ENCODE data around the gene SLCO6A1. TPM values are rescaled to one million over a fixed set of nuclear protein-coding genes. Genes with fewer than 3 reads are reported as not detected.
"Not testable (repeated sequence)": the region's sequence is repeated elsewhere in the genome, so short reads cannot be mapped to it uniquely, and the experiment has no call there.

Gene SLCO6A1
- total RNA-seq, 1 donor from 2014 or later: not detected

DNA sequence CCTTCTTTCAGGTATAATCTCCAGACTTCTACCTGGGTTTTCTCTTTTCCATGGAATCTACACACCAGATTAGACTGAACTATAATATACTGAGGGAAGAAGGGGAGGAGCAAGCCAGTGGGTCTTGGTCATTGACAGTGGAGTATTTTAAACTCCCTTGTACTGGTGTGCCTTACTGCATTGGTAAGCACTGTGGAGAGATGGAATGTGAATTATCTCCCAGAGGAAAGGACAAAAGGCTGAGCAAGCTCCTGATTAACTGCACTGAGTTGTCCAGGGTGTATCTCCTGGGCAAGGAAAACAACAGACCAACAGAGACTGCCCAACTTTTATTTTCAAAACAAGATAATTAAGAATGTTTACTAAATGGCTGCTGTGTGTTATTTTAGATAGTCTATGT is 29.8 kb upstream of the SLCO6A1 start:
- DNase-seq (ENCODE audit: low read depth): no peak
- H3K4me3 ChIP-seq (ENCODE audit: low read depth, low read length): no peak overlapping the region
- TF ChIP-seq, protein P1, sequence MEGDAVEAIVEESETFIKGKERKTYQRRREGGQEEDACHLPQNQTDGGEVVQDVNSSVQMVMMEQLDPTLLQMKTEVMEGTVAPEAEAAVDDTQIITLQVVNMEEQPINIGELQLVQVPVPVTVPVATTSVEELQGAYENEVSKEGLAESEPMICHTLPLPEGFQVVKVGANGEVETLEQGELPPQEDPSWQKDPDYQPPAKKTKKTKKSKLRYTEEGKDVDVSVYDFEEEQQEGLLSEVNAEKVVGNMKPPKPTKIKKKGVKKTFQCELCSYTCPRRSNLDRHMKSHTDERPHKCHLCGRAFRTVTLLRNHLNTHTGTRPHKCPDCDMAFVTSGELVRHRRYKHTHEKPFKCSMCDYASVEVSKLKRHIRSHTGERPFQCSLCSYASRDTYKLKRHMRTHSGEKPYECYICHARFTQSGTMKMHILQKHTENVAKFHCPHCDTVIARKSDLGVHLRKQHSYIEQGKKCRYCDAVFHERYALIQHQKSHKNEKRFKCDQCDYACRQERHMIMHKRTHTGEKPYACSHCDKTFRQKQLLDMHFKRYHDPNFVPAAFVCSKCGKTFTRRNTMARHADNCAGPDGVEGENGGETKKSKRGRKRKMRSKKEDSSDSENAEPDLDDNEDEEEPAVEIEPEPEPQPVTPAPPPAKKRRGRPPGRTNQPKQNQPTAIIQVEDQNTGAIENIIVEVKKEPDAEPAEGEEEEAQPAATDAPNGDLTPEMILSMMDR (conservative IDR thresholded peaks at IDR 0.05; ENCODE audit: low read depth, low read length): no peak

DNA sequence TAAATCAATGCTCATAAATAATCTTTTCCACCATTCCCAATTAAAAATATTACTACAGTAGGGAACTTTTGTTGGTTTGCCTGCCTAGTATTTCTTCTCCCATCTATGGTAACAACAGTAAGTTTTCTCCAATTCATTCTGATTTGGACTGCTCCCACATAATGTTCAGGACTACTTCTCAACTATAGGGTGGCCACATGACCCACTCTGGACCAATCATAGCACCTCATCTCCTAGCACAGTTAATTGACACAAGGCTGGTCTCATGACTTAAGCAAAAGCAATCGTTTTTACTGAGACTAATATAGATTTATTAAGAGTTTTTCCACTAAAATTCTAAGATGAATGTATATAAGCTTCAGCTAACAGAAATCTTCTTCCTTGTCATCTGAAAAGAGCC is 28.7 kb upstream of the SLCO6A1 start:
- no peak overlapping the region for H3K4me3 ChIP-seq (ENCODE audit: low read depth, low read length)
- TF ChIP-seq, protein P1 (conservative IDR thresholded peaks at IDR 0.05; ENCODE audit: low read depth, low read length): no peak
- no peak for DNase-seq (ENCODE audit: low read depth)

DNA sequence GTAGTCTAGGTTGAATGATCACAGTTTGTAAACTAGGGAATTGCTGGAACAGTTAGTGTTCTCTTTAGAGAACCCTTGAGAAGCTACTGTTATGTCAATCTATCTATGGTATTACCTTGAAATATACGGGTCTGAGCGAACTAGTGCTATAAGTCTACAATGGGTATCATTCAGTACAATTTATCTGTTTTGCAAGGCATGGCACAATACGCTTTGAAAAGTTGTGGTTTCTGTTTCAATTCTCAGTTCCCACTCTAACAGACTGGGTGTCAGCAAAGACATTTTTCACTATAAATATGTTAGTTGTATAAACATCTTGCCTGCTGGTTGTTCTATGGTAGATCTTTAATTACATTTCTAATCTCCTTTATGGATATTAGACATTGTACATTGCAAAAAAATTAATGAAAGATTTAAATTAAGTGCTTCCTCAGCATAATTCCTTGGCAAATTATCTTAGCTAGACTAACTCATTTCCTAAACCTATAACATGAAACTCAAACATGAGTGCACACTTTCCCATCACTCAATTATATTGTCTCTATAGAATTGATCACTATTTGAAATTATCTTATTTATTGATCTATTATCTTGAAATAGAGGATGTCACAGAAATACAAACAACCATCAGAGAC is 24.9 kb upstream of the SLCO6A1 start:
- no peak for DNase-seq (ENCODE audit: low read depth)
- TF ChIP-seq, protein P1 (conservative IDR thresholded peaks at IDR 0.05; ENCODE audit: low read depth, low read length): no peak
- no peak overlapping the region for H3K4me3 ChIP-seq (ENCODE audit: low read depth, low read length)

DNA sequence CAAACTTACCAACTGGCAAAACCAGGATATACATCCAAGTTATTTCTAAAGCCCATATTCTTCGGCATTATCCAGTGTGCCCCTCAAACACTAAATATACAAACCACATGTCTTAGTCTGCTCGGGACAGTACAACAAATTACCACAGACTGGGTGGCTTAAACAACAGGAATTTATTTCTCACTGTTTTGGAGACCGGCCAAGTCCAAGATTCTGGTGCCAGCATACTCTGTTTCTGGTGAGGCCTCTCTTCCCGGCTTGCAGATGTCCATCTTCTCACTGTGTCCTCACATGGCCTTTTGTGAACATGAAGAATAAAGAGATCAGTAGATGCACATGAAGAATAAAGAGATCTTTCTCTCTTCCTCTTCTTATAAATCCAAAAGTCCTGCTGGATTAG is 12.9 kb upstream of the SLCO6A1 start:
- DNase-seq (ENCODE audit: low read depth): no peak

DNA sequence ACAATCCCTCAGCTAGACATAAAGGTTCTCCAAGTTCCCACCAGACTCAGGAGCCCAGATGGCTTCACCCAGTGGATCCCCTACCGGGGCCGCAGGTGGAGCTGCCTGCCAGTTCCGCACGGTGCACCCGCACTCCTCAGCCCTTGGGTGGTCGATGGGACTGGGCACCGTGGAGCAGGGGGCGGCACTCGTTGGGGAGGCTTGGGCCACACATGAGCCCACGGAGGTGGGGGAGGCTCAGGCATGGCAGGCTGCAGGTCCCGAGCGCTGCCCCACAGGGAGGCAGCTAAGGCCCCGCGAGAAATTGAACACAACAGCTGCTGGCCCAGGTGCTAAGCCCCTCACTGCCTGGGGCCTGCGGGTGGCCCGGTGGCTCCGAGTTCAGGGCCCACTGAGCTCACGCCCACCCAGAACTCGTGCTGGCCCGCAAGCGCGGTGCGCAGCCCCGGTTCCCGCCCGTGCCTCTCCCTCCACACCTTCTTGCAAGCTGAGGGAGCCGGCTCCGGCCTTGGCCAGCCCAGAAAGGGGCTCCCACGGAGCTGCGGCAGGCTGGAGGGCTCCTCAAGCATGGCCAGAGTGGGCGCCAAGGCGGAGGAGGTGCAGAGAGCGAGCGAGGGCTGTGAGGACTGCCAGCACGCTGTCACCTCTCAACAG is 7.4 kb downstream of the SLCO6A1 start:
- H3K4me3 ChIP-seq (ENCODE audit: low read depth, low read length); DNase-seq (ENCODE audit: low read depth): not testable (repeated sequence)

More for the DNA sequence above, 12.9 kb upstream of the SLCO6A1 start:
- TF ChIP-seq, protein P1 (conservative IDR thresholded peaks at IDR 0.05; ENCODE audit: low read depth, low read length): no peak
- no peak overlapping the region for H3K4me3 ChIP-seq (ENCODE audit: low read depth, low read length)

DNA sequence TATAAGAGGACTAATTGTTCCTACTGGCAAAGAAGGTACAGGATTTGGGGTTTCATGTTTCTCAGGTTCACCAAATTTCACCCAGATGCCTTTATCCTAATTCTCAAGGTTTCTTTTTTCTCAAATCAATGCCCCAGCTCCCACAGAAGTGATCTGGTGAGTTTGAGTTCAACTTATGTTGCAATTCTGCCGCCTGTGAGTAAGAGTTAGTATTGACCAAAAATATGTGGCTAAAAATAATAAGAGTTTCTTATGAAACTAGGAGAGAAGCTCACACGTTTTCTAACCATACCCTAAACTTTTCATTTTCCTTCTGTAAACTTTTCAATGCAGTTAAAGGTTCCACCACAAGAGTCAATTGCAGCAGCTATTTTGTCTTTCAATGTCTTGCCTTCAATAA is 15.1 kb downstream of the SLCO6A1 start:
- DNase-seq (ENCODE audit: low read depth): no peak
- H3K4me3 ChIP-seq (ENCODE audit: low read depth, low read length): no peak overlapping the region
- TF ChIP-seq, protein P1 (conservative IDR thresholded peaks at IDR 0.05; ENCODE audit: low read depth, low read length): no peak

DNA sequence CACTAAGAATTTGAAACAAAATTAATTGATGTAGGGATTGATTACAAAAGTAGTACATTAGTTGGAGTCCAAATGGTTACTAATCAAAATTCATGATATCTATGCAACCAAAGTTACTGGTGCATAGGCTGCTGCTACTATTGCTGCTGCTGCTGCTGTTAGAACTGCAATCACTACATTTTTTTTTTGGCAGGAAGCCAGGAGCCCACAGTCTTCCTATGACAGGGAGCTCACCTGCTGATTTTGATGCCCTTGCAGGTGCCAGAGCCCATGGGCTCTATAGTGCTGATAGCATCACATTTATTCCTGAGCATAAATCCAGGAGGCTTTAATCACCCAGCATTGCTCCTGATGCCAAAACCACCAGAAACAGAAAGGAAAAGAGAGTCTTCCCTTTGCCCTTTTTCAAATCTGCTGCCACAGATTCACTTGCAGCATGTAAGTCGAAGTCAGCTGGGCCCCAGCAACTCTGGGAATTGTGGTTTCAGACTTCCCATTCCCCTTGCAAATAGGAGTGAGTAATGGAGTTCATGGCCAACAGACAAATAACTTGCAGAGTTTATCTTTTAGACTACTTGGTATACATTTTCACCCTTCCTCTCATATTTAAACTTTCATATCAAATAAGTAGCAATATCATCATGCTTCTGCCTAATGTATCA is 17.6 kb downstream of the SLCO6A1 start:
- DNase-seq (ENCODE audit: low read depth): no peak
- TF ChIP-seq, protein P1 (conservative IDR thresholded peaks at IDR 0.05; ENCODE audit: low read depth, low read length): no peak
- H3K4me3 ChIP-seq (ENCODE audit: low read depth, low read length): no peak overlapping the region
